ENCODE measurements around the gene ZNF710. TPM values are rescaled to one million over a fixed set of nuclear protein-coding genes. Genes with fewer than 3 reads are reported as not detected.
A peak's percentile ranks its signal among the peaks of the same experiment; 100 is the strongest.

The ZNF710 gene
- total RNA-seq, 1 donor from 2014 or later = 26.9 TPM

DNA sequence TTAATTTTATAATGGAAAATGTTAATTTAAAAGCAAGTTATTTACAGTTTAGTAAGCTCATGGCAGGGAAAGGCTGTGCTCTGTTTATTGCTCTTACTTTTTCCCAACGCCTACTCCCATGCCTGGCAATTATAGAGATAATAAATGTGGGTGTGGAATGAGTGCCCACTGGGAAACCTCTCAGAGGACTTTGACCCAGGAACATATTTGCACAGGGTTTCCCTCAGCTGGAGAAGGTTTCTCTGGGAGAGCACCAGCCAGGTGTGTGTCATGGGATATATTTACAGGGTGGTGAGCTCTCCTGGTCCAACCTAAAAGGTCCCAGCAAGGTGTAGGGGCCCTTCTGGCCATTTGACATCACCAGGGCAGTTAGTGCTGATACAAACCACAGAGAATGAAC lies 27.9 kb downstream of the ZNF710 start:
- no peaks in the 10 kb centered on the region for H3K27me3 ChIP-seq (ENCODE audit: insufficient read depth, low read length)
- peaks cover 2% of the 10 kb centered on the region for H3K4me1 Mint-ChIP-seq (ENCODE audit: low read depth, unreplicated experiment)
- H3K4me1 ChIP-seq (ENCODE audit: insufficient read depth, low read length) = no peaks in the 10 kb centered on the region
- no peaks in the 10 kb centered on the region for H3K9me3 ChIP-seq (ENCODE audit: insufficient read depth, low read depth, low read length)
- H3K9me3 Mint-ChIP-seq (ENCODE audit: unreplicated experiment) = no peaks in the 10 kb centered on the region
- no peak for TF ChIP-seq CTCF (IDR thresholded peaks at IDR 0.05; ENCODE audit: insufficient read depth, low read depth, low read length)
- no peak for TF ChIP-seq EZH2 (IDR thresholded peaks at IDR 0.05; ENCODE audit: insufficient read depth, low read length)
- H3K4me2 ChIP-seq (ENCODE audit: low read length) = no peak overlapping the region
- DNase-seq (ENCODE audit: low read depth) (no peak), FAIRE-seq (no peak)
- H3K36me3 Mint-ChIP-seq (ENCODE audit: low read depth, unreplicated experiment) = peaks cover 2% of the 10 kb centered on the region
- no peak overlapping the region for H3K4me3 ChIP-seq (ENCODE audit: insufficient read depth, low read depth, low read length)
- H3K79me2 ChIP-seq (ENCODE audit: insufficient read depth, low read length) = peaks cover 22% of the 10 kb centered on the region
- no peaks in the 10 kb centered on the region for H3K36me3 ChIP-seq (ENCODE audit: insufficient read depth, low read length)
- H3K9ac ChIP-seq (ENCODE audit: low read length) = no peak overlapping the region
- no peak overlapping the region for H2AFZ ChIP-seq (ENCODE audit: low read depth, low read length)
- H4K20me1 ChIP-seq (ENCODE audit: insufficient read depth, low read length) = peaks cover 25% of the 10 kb centered on the region
- no peak overlapping the region for H3K27ac ChIP-seq (ENCODE audit: low read depth, low read length)
- H3K27me3 Mint-ChIP-seq (ENCODE audit: low read depth, unreplicated experiment) = no peaks in the 10 kb centered on the region
- H3K4me3 Mint-ChIP-seq (ENCODE audit: unreplicated experiment) = no peak overlapping the region
- H3K27ac Mint-ChIP-seq (ENCODE audit: unreplicated experiment) = no peak overlapping the region

DNA sequence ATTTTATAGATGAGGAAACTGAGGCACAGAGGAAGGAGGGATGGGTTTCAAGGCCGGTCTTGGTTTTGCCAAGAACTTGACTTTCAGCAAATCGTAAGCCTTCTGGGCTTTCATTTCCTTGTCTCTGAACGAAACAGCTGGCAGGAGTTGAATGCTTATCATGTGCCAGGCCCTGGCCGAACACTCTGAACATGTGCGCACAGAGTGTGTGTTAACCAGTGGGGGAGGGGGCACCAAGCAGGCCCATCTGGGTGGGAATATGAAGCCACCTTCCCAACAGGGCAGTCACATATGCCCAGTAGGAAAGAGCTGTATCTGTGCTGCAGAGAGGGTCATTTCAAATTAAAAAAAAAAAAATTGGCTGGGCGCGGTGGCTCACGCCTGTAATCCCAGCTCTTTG lies 29.3 kb downstream of the ZNF710 start:
- no peak overlapping the region for H3K27ac Mint-ChIP-seq (ENCODE audit: unreplicated experiment)
- H3K36me3 ChIP-seq (ENCODE audit: insufficient read depth, low read length) = no peaks in the 10 kb centered on the region
- no peak for FAIRE-seq
- H3K9ac ChIP-seq (ENCODE audit: low read length) = no peak overlapping the region
- H3K9me3 Mint-ChIP-seq (ENCODE audit: unreplicated experiment) = no peaks in the 10 kb centered on the region
- DNase-seq (ENCODE audit: low read depth) = no peak
- TF ChIP-seq CTCF (IDR thresholded peaks at IDR 0.05; ENCODE audit: insufficient read depth, low read depth, low read length) (no peak), EZH2 (IDR thresholded peaks at IDR 0.05; ENCODE audit: insufficient read depth, low read length) (no peak)
- no peaks in the 10 kb centered on the region for H3K9me3 ChIP-seq (ENCODE audit: insufficient read depth, low read depth, low read length)
- peaks cover 2% of the 10 kb centered on the region for H3K36me3 Mint-ChIP-seq (ENCODE audit: low read depth, unreplicated experiment)
- peaks cover 10% of the 10 kb centered on the region for H3K4me1 Mint-ChIP-seq (ENCODE audit: low read depth, unreplicated experiment)
- H3K79me2 ChIP-seq (ENCODE audit: insufficient read depth, low read length) = peaks cover 35% of the 10 kb centered on the region
- H3K4me3 Mint-ChIP-seq (ENCODE audit: unreplicated experiment) = no peak overlapping the region
- no peak overlapping the region for H3K4me3 ChIP-seq (ENCODE audit: insufficient read depth, low read depth, low read length)
- H2AFZ ChIP-seq (ENCODE audit: low read depth, low read length) = no peak overlapping the region
- H3K4me1 ChIP-seq (ENCODE audit: insufficient read depth, low read length) = peaks cover 13% of the 10 kb centered on the region
- H3K27me3 Mint-ChIP-seq (ENCODE audit: low read depth, unreplicated experiment) = no peaks in the 10 kb centered on the region
- H4K20me1 ChIP-seq (ENCODE audit: insufficient read depth, low read length) = peaks cover 31% of the 10 kb centered on the region
- no peaks in the 10 kb centered on the region for H3K27me3 ChIP-seq (ENCODE audit: insufficient read depth, low read length)
- H3K4me2 ChIP-seq (ENCODE audit: low read length) = no peak overlapping the region
- no peak overlapping the region for H3K27ac ChIP-seq (ENCODE audit: low read depth, low read length)

GRCh38 chr15:90031231-90031791 lies 30.2 kb downstream of the ZNF710 start:
- peaks cover 19% of the 10 kb centered on the region for H3K4me1 ChIP-seq (ENCODE audit: insufficient read depth, low read length)
- FAIRE-seq (no peak), DNase-seq (ENCODE audit: low read depth) (no peak)
- peaks cover 37% of the 10 kb centered on the region for H3K79me2 ChIP-seq (ENCODE audit: insufficient read depth, low read length)
- H3K9me3 ChIP-seq (ENCODE audit: insufficient read depth, low read depth, low read length) = no peaks in the 10 kb centered on the region
- Mint-ChIP-seq H3K27ac (ENCODE audit: unreplicated experiment) (no peak overlapping the region), H3K4me1 (ENCODE audit: low read depth, unreplicated experiment) (peaks cover 20% of the 10 kb centered on the region), H3K4me3 (ENCODE audit: unreplicated experiment) (no peak overlapping the region), H3K36me3 (ENCODE audit: low read depth, unreplicated experiment) (peaks cover 2% of the 10 kb centered on the region), H3K9me3 (ENCODE audit: unreplicated experiment) (no peaks in the 10 kb centered on the region), H3K27me3 (ENCODE audit: low read depth, unreplicated experiment) (no peaks in the 10 kb centered on the region)
- no peak overlapping the region for H3K4me3 ChIP-seq (ENCODE audit: insufficient read depth, low read depth, low read length)
- no peaks in the 10 kb centered on the region for H3K36me3 ChIP-seq (ENCODE audit: insufficient read depth, low read length)
- H3K9ac ChIP-seq (ENCODE audit: low read length) = no peak overlapping the region
- no peak overlapping the region for H3K27ac ChIP-seq (ENCODE audit: low read depth, low read length)
- H3K27me3 ChIP-seq (ENCODE audit: insufficient read depth, low read length) = no peaks in the 10 kb centered on the region
- peak overlapping the region; percentile 48 for H3K4me2 ChIP-seq (ENCODE audit: low read length)
- peaks cover 32% of the 10 kb centered on the region for H4K20me1 ChIP-seq (ENCODE audit: insufficient read depth, low read length)
- TF ChIP-seq EZH2 (IDR thresholded peaks at IDR 0.05; ENCODE audit: insufficient read depth, low read length) (no peak), CTCF (IDR thresholded peaks at IDR 0.05; ENCODE audit: insufficient read depth, low read depth, low read length) (no peak)
- H2AFZ ChIP-seq (ENCODE audit: low read depth, low read length) = no peak overlapping the region
